ENCODE data around the gene DCBLD2.

- TF ChIP-seq POLR2AphosphoS5 (IDR thresholded peaks at IDR 0.05; ENCODE audit: low read depth, low read length) (no peak), POLR2A (IDR thresholded peaks at IDR 0.05; ENCODE audit: low read depth, low read length) (no peak)
These were observed 12.9 kb upstream of the DCBLD2 start for GRCh38 chr3:98914210-98915080.
